Fibroblast of lung (primary cell): ENCODE data around the gene NOD1.

Experiments
- CTCF ChIP-seq, 2 donors: IDR thresholded peaks in 1 of 2; conservative IDR thresholded peaks in 1 of 2; 1 replicate in 1 of 2; 2 replicates in 1 of 2; pipeline ENCODE4 v1.5.1; 2011 to 2012; ENCODE audit warnings: low read length in 2 of 2, control low read depth in 1 of 2, inconsistent platforms in 1 of 2, low read depth in 1 of 2, mild to moderate bottlenecking in 1 of 2
- EZH2 ChIP-seq: IDR thresholded peaks from 2 replicates; pipeline ENCODE4 v1.5.1; 2012; ENCODE audit warnings: low read length, control low read depth, mild to moderate bottlenecking; ENCODE audit errors: missing control alignments

GRCh38 chr7:30437823-30438574, 40.6 kb downstream of the NOD1 start:
- TF ChIP-seq CTCF (conservative IDR thresholded peaks at IDR 0.05 in 1 of 2, IDR thresholded peaks at IDR 0.05 in 1 of 2; ENCODE audit: low read depth in 1 of 2, low read length in 2 of 2) (no peak), EZH2 (no peak)
